Stimulated activated CD4-positive, alpha-beta T cell treated with anti-CD3 and anti-CD28 coated beads, Interleukin-1b, Interleukin-23, amount 100 ng/mL, for 48 hours (primary cell): ENCODE data around the gene LMF2.

Experiments used
- DNase-seq: peaks from one replicate; pipeline ENCODE4 v3.0.0-alpha.2; 2020

Gene LMF2

DNA sequence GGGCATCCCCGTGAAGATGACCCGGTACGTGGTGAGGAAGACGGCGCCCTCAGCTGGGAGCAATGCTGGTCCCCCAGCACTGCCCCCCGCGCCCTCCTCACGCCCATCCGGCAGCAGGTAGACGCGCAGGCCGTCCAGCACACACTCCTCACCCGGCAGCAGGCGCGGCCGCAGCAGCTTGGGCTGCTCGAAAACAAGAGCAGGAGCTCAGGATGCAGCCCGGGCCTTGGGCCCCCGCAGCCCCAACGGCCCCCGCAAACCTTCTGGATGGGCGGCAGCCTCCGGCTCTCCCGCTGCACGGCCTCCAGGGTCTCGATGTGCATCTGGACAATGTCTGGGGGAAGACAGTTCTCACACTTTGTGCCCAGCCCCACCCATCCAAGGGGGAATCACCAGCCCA, 46.0 kb downstream of the LMF2 start:
- no peak for DNase-seq

DNA sequence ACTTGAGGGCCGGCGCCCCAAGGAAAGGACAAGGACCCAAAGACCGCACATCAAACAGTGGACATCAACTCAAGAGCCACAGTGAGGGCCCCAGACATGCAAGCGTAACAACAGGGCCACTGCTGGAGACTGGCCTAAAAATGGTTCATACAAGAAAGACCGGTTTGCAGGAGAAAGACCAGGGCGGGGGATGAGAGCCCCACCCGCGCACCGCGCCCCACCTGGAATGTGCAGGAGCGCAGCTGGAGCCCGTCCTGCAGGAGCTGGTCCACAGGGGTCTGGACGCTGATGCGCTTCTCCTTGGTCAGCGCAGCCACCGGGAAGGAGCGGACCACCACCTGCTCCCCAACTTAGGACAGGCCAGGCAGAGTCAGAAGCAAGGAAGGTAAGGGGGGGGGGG, 46.6 kb downstream of the LMF2 start:
- no peak for DNase-seq

- no peak for DNase-seq
These were observed 47.9 kb downstream of the LMF2 start for GRCh38 chr22:50459496-50460140.

GRCh38 chr22:50459016-50459415, 48.5 kb downstream of the LMF2 start:
- DNase-seq, result no peak

GRCh38 chr22:50456466-50457234, 50.9 kb downstream of the LMF2 start:
- DNase-seq, result no peak

DNA sequence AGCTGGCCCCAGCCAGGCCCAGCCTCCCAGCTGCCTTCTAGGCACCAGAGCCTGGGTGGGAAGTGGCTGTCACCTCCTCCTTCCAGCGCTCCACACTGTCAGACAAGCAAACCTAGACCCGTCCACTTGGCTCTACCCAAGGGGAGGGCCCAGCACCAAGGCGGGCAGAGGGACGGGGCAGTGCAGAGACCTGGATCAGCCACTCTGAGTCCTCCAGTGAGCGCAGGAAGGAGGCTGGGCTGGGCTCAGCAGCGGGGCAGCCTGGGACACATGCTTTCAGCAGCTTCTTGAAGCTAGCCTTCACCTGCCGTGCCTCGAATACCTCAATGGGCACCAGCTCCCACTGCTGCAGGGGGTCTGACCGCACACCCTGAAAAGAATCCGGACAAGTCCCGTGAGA, 51.5 kb downstream of the LMF2 start:
- no peak for DNase-seq

DNA sequence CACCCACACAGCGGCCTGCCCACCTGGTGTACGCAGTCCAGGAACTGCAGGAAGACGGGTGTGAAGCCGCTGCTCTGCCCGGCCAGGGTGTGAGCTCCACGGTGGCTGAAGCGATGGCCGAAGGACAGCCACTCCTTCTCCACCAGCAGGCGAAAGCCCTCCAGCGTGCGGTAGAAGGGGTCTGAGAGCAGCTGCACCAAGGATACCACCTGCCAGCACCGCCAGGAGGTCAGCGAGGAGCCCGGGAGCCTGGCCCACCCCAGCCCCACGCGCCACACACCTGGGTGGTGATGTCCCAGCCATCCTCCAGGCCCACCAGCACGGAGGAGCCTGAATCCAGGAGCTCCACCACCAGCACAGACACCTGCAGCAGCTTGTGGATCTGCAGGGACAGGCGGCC, 52.3 kb downstream of the LMF2 start:
- no peak for DNase-seq

DNA sequence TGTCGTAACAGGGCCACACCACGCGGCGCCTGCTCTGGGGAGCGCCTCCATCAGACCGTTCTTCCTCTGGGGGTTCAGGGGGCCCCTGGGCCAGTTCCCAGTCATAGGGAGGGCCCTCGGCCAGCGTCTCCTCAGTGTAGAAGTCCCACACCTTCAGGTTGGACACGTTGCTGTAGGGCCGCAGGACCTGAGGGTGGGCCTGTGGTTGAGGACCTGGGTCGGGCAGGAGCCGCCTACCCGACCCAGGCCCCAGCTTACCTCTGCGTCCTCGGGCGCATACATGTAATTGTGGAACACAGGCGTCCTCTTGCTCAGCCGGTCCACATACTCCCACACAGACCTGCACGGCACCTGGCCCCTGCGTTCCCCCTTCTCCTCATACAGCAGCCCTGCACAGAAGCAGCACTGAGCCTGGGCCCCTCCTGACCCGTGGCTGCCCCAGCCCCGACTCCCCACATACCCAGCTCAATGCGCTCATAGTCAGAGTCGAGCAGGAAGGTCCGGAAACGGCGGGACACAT, 52.9 kb downstream of the LMF2 start:
- no peak for DNase-seq
